ENCODE data around the gene ARF6. TPM values are rescaled to one million over a fixed set of nuclear protein-coding genes. Genes with fewer than 3 reads are reported as not detected.

The ARF6 gene
- total and polyA plus RNA-seq, 9 of the 15 experiments (the other 6 are each of a cell fraction or from before 2014, with no cell fraction given) = 15.3 to 35.2 (median 24.9) TPM

GRCh38 chr14:49892636-49893308 lies at the start of gene ARF6 (continued):
- TF ChIP-seq ZNF407 (IDR thresholded peaks at IDR 0.05; ENCODE audit: low read depth) (peak; percentile 91), PKNOX1 (IDR thresholded peaks at IDR 0.05) (0 out of 2 replicates have a peak, but pooled peaks have one; percentile 5), ZNF253 (CRISPR knock-in tag; conservative IDR thresholded peaks at IDR 0.05) (no peak), ARID3B (CRISPR knock-in tag; IDR thresholded peaks at IDR 0.05; ENCODE audit: borderline replicate concordance) (no peak), RNF2 (IDR thresholded peaks at IDR 0.05) (no peak; the same call in 1 of the 2 replicates), RB1 (IDR thresholded peaks at IDR 0.05; ENCODE audit: low read depth) (peak; percentile 78; the same call in 1 of the 2 replicates), CCNT2 (IDR thresholded peaks at IDR 0.05; ENCODE audit: borderline replicate concordance, extremely low read depth, insufficient read length, low read depth, low read length) (peak; percentile 59), RBFOX2 (IDR thresholded peaks at IDR 0.05; ENCODE audit: low read depth, low read length) (peak; percentile 95), ZNF589 (CRISPR knock-in tag; IDR thresholded peaks at IDR 0.05; ENCODE audit: low read depth) (peak; percentile 16; the same call in 1 of the 2 replicates), ZNF197 (CRISPR knock-in tag; IDR thresholded peaks at IDR 0.05; ENCODE audit: low read depth) (no peak), HDGF (IDR thresholded peaks at IDR 0.05) (peak; percentile 59; the same call in 1 of the 2 replicates), HMGN3 (IDR thresholded peaks at IDR 0.05; ENCODE audit: borderline replicate concordance, extremely low read depth, insufficient read length, low read depth, low read length) (peak; percentile 13), ETV6 (IDR thresholded peaks at IDR 0.05; ENCODE audit: borderline replicate concordance in 1 of 2, low read depth in 2 of 2, low read length in 1 of 2) (peak; percentile 31 to 68; a peak in 2 of 4 replicates), ETV6 (CRISPR knock-in tag; IDR thresholded peaks at IDR 0.05; ENCODE audit: borderline replicate concordance) (no peak), KAT8 (IDR thresholded peaks at IDR 0.05; ENCODE audit: low read depth) (no peak), ZBED1 (IDR thresholded peaks at IDR 0.05) (0 out of 2 replicates have a peak, but pooled peaks have one; percentile 7), TBL1XR1 (IDR thresholded peaks at IDR 0.05; ENCODE audit: low read length in 2 of 2) (no peak; a peak in 1 of 4 replicates)

Measured in K562 (cell line).